ENCODE data around the gene PABPN1L.

DNA sequence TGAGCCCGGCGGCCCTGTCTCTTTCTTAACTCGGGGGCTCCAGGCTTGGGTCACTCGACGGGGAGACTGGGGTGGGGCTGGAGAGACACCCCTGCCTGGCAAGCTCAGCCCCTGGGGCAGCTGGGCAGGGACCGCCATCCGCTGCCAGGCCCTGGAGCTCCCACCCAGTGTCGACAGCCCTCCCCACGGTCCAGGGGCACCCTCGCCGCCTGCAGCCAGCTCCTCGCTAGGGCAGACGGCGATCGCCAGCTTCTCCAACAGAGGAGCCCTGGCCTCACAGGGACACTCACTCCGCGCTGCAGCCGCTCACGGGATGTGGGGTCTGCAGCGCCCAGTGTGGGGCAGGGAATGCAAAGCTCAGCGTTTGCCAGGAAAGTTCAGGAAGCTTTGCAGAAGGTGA, 38.7 kb downstream of the PABPN1L start:
- TF ChIP-seq ZNF274 (IDR thresholded peaks at IDR 0.05; ENCODE audit: low read depth, low read length) (no peak), SUZ12 (IDR thresholded peaks at IDR 0.05; ENCODE audit: extremely low read depth, insufficient read depth, insufficient read length) (no peak), YY1 (IDR thresholded peaks at IDR 0.05; ENCODE audit: insufficient read depth, insufficient read length) (no peak)
